ENCODE data around the gene SEMA6B. TPM values are rescaled to one million over a fixed set of nuclear protein-coding genes. Genes with fewer than 3 reads are reported as not detected.

The SEMA6B gene
- total RNA-seq, 1 donor from 2014 or later = 25.3 TPM

DNA sequence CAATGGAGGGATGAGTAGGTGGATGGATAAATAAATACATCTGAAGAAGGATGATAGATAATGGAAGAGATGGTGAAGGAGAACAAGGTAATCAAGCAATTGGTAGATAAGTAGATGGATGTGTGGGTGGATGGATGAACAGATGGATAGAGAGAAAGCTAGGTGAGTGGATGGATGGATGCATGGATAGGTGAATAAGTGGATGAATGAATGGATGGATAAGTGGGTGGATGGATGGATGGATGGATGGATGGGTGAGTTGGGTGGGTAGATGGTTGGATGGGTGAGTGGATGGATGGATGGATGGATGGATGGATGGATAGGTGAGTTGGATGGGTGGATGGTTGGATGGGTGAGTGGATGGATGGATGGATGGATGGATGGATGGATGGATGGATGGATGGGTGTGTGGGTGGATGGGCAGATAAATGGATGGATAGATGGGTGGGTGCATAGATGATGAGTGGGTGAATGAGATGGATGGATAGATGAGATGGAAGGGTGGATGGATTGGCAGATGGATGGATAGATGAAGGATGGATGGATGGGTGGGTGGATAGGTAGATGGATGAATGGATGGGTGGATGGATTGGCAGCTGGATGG, 6.3 kb downstream of the SEMA6B start:
- no peaks in the 10 kb centered on the region for H3K27me3 Mint-ChIP-seq (ENCODE audit: low read depth)
- peaks cover 4% of the 10 kb centered on the region for H3K4me1 Mint-ChIP-seq
- no peak for DNase-seq (ENCODE audit: low read depth, low spot score)
- no peak for TF ChIP-seq CTCF (conservative IDR thresholded peaks at IDR 0.05)
- H3K36me3 Mint-ChIP-seq (ENCODE audit: low read depth) = peaks cover 12% of the 10 kb centered on the region
- H3K9me3 Mint-ChIP-seq = peaks cover 5% of the 10 kb centered on the region
- no peak overlapping the region for H3K4me3 Mint-ChIP-seq
- no peak overlapping the region for H3K27ac Mint-ChIP-seq (ENCODE audit: unreplicated experiment)

DNA sequence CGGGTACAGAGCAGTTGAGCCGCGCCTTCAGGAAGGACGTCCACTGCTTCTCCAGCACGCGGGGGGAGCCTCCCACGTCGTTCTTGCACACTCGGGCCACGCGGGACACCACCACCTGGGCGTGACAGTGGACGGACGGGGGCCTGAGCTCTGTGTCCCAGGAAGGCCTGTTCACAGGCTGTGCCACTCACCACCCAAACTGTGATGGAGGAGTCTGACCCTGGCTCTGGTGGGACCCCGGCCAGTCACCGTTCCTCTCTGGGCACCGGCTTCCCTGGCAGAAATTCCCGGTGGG, 7.0 kb downstream of the SEMA6B start:
- no peaks in the 10 kb centered on the region for H3K27me3 Mint-ChIP-seq (ENCODE audit: low read depth)
- H3K9me3 Mint-ChIP-seq = peaks cover 5% of the 10 kb centered on the region
- H3K36me3 Mint-ChIP-seq (ENCODE audit: low read depth) = peaks cover 12% of the 10 kb centered on the region
- H3K4me1 Mint-ChIP-seq = peaks cover 4% of the 10 kb centered on the region
- no peak overlapping the region for H3K4me3 Mint-ChIP-seq
- no peak overlapping the region for H3K27ac Mint-ChIP-seq (ENCODE audit: unreplicated experiment)
- no peak for TF ChIP-seq CTCF (conservative IDR thresholded peaks at IDR 0.05)
- no peak for DNase-seq (ENCODE audit: low read depth, low spot score)

- Mint-ChIP-seq H3K27me3 (ENCODE audit: low read depth) (no peaks in the 10 kb centered on the region), H3K4me1 (no peaks in the 10 kb centered on the region), H3K27ac (ENCODE audit: unreplicated experiment) (no peak overlapping the region), H3K9me3 (peaks cover 5% of the 10 kb centered on the region), H3K36me3 (ENCODE audit: low read depth) (peaks cover 12% of the 10 kb centered on the region), H3K4me3 (no peak overlapping the region)
- TF ChIP-seq CTCF (conservative IDR thresholded peaks at IDR 0.05) = no peak
- DNase-seq (ENCODE audit: low read depth, low spot score) = no peak
Observed at GRCh38 chr19:4550479-4551050, 8.9 kb downstream of the SEMA6B start.

- DNase-seq (ENCODE audit: low read depth, low spot score) = no peak
- Mint-ChIP-seq H3K4me3 (no peak overlapping the region), H3K27ac (ENCODE audit: unreplicated experiment) (no peak overlapping the region), H3K36me3 (ENCODE audit: low read depth) (peaks cover 12% of the 10 kb centered on the region), H3K4me1 (no peaks in the 10 kb centered on the region), H3K9me3 (peaks cover 5% of the 10 kb centered on the region), H3K27me3 (ENCODE audit: low read depth) (no peaks in the 10 kb centered on the region)
- TF ChIP-seq CTCF (conservative IDR thresholded peaks at IDR 0.05) = no peak
Observed at GRCh38 chr19:4550018-4550417, 9.5 kb downstream of the SEMA6B start.

DNA sequence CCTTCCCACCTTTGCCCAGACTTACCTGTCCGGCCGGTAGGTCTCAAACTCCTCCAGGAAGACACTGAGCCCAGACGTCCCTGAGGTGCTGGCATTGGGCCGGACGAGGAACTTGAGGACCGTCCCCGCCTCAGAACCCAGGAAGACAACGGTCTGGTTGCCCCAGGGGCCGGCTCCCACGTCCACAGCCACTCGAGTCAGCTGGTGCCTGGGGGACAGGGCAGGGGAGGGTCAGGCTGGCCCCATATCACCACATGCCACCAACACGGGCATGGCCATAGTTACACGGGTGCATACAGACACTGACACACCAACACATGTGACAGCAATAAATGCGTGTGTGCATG, 11.3 kb downstream of the SEMA6B start:
- H3K27ac Mint-ChIP-seq (ENCODE audit: unreplicated experiment) = no peak overlapping the region
- DNase-seq (ENCODE audit: low read depth, low spot score) = no peak
- no peaks in the 10 kb centered on the region for H3K27me3 Mint-ChIP-seq (ENCODE audit: low read depth)
- H3K36me3 Mint-ChIP-seq (ENCODE audit: low read depth) = peaks cover 5% of the 10 kb centered on the region
- no peak for TF ChIP-seq CTCF (conservative IDR thresholded peaks at IDR 0.05)
- no peak overlapping the region for H3K4me3 Mint-ChIP-seq
- no peaks in the 10 kb centered on the region for H3K4me1 Mint-ChIP-seq
- H3K9me3 Mint-ChIP-seq = peaks cover 5% of the 10 kb centered on the region
